Activated CD8-positive, alpha-beta memory T cell treated with anti-CD3 and anti-CD28 coated beads for 1 hour (primary cell): ENCODE measurements around the gene SAMD14.
"Not testable (repeated sequence)": the region's sequence is repeated elsewhere in the genome, so short reads cannot be mapped to it uniquely, and the experiment has no call there.

ENCODE experiments used
- DNase-seq, 2 donors: peaks; one replicate each; pipeline ENCODE4 v3.0.0-alpha.2; 2020; ENCODE audit warnings: low read depth in 1 of 2; ENCODE audit errors: extremely low read depth in 1 of 2

The SAMD14 gene

DNA sequence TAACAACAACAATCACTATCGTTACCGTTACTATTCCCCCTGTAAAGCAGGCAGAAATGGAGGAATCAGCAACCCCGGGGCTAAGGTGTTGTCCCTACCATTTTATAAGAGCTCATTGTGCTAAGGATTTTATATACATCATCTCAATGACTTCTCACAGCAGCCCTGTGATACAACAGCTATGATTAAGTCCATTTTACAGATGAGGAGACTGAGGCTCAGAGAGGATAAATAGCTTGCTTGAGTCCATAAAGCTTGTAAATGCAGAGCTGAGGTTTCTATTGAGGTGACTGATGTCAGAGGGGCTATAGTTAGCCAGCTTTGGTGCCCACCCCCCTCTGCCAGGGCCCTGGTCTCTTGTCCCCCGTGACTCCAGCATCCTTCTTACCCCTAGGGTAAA, 51.5 kb downstream of the SAMD14 start:
- no peak for DNase-seq

DNA sequence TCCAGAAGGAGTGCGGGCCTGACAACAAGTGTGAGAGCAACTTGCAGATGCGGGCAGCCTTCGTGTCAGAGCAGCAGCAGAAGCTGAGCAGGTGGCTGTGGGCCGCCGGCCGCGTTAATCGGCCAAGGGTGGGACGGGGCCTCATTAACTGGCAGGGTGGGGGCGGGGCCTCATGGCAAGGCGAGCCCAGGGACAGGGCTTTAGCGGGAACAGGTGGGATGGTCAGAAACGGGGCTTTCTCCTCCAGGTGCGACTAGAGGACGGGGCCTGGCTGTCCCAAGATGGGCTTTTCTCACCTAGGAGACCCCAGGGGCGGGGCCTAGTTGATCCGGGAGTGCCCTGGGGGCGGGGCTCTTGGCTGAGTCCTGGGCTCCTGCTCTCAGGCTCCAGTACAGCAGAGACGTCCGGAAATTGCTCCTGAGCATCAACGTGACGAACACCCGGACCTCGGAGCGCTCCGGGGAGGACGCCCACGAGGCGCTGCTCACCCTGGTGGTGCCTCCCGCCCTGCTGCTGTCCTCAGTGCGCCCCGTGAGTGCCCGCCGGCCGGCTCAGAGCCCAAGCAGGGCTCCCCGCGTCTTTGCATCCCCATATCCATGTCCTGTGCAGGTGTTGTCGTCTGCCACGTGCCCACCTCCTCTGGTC, 53.2 kb downstream of the SAMD14 start:
- DNase-seq: no peak

DNA sequence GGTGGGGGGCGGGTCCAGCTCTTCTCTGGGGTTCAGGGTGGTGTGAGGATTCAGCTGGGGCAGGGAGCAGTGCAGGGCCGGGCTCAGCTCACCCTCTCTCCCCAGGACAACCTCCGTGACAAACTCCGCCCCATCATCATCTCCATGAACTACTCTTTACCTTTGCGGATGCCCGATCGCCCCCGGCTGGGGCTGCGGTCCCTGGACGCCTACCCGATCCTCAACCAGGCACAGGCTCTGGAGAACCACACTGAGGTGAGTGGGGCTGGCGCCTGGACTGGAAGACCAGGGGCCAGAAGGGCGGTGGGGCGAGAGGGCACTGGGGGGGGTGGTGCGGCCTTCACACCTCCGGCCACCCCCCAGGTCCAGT, 53.8 kb downstream of the SAMD14 start:
- DNase-seq: no peak

DNA sequence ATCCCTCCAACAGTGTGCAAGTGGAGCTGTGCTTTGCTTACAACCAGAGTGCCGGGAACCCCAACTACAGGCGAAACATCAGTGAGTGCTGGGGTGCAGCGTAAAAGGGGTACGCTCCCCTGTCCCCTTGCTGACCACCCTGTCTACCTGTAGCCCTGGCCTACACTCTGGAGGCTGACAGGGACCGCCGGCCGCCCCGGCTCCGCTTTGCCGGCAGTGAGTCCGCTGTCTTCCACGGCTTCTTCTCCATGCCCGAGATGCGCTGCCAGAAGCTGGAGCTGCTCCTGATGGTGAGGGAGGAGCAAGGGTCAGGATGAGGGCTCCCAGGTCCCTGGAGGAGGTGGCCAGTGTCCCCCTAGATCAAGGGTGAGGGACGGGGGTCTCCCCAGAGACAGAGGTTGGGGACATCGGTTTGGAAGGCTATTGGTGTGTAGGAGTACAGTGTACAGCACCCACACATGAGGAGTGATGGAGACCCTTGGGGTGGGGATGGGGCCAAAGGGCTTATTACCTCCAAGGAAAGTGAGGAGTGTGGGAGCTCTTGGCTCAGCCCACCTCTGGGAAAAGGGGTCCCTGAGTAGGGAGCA, 54.4 kb downstream of the SAMD14 start:
- DNase-seq: no peak

DNA sequence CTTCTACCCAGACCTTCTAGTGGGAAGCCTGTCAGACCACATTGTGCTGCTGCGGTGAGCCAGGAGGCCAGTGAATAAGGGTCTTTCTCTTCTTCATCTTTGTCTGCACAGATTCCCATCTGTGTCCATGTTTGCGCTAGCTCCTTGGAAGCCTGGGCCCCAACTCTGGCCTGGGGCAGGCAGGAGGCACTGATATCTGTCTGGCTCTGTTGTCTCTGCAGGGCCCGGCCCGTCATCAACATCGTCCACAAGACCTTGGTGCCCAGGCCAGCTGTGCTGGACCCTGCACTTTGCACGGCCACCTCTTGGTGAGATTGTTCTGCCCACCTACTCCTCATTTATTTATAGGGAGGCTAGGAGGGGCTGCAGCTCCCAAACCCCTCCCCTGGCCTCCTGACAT, 55.7 kb downstream of the SAMD14 start:
- no peak for DNase-seq

DNA sequence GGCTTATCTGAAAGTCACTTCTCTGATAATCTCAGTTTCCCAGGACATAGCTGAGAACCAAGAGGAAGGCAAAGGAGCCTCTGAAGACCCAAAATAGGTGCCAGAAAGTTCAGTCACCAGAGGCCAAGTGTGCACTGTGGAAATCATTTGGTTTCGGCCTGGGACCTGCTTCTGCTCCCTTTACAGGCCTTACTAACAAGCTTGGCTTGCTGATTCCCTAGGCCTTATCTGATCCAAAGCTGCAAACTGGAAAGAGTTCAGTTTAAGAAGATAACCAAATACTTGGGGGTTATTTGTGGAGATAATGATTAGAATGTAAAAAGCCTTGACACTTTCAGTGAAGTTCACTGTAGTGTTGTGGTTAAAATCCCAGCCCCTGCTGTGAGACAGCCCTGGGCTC, 57.0 kb downstream of the SAMD14 start:
- DNase-seq: no peak

DNA sequence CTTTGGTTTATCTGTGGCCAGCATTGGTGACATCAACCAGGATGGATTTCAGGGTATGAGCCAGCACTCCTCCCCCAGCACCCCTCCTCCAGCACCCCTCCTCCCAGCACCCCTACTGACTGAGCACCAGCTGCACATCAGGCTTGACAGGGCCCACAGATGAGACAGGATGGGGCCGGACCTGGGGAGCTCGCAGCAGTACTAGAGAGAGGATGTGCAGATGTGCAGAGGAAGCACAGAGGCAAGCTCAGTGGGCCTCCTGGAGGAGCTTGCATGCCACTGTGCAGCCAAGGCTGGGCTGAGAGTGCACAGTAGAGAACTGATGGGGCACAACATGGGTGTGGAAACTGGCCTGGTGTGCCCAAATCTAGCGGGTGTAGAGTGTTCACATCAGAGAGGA, 57.8 kb downstream of the SAMD14 start:
- no peak for DNase-seq

DNA sequence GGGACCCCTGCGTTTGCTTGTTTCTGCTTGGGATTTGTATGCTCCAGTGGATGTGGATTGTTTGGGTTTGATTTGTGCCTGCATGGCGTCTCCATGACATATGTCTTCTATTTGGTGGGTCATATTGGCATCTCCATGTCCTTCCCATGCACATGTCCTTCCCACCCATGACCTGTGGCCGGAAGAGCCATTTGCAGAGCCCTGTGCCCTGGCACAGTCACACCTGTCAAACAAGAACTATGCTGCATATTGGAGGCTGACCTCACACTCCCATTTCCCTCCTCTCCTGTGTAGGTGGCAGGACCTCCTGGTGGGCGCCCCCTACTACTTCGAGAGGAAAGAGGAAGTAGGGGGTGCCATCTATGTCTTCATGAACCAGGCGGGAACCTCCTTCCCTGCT, 58.3 kb downstream of the SAMD14 start:
- DNase-seq: no peak

DNA sequence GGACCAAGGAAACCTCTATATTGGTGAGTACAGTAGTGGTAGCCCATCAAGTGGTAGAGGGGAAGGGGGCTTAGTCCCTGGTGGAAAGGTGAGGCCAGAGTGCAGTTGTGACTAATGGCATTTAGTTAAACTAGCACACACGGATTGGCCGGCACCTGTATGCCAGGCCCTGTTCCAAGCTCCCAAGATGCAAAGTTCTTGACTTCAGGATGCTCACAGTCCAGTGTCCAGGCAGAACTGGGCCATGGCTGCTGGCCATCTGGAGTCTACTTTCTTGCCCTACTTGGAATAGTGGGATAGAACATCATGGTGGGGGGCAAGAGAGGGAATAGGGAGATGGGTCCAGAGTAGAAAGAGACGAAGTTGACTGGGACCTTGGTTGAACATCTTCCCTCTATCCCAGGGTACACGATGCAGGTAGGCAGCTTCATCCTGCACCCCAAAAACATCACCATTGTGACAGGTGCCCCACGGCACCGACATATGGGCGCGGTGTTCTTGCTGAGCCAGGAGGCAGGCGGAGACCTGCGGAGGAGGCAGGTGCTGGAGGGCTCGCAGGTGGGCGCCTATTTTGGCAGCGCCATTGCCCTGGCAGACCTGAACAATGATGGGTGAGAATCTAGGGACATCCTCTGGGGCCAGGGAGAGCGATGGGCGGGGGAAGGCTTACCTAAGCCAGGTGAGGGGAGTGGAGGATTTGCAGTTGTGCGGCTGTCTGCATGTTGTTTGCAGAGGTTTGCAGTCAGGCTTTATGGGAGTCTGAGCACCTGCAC, 58.9 kb downstream of the SAMD14 start:
- no peak for DNase-seq

DNA sequence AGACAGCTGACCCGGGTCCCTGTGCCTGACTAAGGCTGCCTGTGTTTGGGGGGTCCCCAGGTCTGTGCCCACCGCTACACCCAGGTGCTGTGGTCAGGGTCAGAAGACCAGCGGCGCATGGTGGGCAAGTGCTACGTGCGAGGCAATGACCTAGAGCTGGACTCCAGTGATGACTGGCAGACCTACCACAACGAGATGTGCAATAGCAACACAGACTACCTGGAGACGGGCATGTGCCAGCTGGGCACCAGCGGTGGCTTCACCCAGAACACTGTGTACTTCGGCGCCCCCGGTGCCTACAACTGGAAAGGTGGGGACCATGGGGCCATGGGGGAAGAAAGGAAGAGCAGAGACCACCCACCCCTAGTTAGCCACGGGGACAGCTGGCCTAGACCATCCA, 62.0 kb downstream of the SAMD14 start:
- DNase-seq: no peak

DNA sequence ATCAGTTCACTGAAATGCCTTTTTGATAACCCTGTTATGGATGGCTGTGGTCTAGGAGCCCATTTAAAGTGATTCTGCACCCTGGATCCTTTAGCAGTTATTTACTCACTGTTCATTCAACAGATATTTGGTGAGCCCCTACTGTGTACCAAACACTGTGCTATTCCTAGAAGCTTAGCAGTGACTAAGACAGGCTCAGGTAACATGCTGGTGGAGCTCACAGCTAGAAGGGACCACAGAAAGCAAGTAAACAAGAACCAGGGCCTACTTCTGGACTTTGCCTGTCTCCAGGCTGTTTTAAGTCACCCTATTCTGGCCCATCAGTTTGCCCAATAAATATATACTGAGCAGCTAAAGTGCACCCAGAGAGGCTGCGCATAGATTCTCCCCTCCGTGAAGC, 63.0 kb downstream of the SAMD14 start:
- DNase-seq: no peak

DNA sequence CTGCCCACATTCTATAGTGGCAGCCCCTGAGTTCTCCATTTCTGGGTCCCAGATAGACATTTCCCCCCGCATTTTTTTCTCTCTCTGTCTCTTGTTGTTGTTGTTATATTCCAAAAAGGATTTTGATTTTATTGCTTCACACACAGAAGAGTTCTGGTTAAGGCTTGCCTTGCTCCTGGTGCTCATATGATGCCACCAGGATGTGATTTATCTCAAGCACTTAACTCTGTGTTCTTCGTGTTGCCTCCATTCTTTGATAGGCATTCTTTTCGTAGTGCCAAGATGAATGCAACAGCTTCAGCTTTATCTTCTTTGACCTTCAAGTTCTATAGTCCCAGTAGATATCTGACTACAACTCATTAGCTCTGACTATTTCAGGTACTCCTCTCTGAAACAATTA, 64.9 kb downstream of the SAMD14 start:
- no peak for DNase-seq

DNA sequence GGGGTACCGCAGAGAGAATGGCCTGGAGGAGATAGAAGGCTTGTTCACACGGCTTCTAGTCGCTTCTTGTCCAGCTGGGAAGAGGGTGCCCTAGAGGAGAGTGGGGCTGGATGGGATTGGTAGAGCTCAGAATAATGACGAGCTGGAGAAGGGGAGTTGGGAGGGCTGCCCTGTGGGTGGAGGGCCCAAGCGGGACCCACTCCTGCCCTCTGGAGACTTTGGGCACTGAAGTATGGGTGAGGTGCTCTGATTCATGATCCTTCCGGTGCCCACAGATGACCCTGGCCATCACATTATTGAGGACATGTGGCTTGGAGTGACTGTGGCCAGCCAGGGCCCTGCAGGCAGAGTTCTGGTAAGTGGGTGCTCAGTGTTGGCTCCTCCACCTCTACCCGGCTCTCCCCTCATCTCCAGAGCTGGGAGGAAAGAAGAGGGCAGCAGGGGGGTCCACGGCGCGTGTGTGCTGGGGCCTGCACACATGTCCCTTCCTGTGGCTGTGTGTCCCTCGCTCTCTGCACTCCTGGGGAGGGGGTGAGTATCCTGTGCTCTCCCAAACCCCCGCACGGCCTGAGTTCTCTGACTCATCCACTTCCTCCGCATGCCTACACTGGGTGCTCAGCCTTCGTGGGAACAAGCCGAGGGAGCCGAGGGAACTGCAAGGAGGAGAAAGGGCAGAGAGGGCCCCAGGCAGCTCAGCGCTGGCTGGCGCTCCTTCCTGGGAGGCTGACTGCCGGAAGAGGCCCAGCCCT, 65.5 kb downstream of the SAMD14 start:
- DNase-seq: no peak

DNA sequence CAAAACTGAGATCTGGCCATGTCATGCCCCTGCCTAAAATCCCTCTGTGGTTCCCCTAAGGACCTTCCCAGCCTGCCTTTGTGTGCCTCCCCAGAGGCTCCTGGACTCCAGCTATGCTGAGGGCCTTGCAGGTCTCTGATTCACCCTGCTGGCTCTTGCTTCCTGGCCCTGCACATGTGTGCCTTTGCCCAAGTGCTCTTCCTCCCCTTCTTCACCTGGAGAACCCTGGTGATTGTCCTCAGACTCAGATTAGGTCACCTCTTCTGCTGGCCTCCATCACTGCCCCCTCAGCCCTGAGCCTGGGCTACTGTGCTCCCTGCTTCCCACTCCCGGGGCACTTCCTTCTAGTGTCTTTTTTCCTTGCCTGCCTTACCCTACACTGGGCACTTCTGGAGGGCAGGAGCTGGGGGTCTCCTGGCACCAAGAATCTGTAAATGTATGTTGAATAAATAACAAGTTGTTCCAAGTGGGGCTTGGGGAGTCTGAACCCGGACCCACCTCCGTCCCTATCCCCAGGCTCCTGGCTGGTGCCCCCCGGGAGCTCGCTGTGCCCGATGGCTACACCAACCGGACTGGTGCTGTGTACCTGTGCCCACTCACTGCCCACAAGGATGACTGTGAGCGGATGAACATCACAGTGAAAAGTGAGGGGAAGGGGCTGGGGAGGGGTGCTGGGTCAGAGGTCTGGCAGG, 66.3 kb downstream of the SAMD14 start:
- DNase-seq: no peak

DNA sequence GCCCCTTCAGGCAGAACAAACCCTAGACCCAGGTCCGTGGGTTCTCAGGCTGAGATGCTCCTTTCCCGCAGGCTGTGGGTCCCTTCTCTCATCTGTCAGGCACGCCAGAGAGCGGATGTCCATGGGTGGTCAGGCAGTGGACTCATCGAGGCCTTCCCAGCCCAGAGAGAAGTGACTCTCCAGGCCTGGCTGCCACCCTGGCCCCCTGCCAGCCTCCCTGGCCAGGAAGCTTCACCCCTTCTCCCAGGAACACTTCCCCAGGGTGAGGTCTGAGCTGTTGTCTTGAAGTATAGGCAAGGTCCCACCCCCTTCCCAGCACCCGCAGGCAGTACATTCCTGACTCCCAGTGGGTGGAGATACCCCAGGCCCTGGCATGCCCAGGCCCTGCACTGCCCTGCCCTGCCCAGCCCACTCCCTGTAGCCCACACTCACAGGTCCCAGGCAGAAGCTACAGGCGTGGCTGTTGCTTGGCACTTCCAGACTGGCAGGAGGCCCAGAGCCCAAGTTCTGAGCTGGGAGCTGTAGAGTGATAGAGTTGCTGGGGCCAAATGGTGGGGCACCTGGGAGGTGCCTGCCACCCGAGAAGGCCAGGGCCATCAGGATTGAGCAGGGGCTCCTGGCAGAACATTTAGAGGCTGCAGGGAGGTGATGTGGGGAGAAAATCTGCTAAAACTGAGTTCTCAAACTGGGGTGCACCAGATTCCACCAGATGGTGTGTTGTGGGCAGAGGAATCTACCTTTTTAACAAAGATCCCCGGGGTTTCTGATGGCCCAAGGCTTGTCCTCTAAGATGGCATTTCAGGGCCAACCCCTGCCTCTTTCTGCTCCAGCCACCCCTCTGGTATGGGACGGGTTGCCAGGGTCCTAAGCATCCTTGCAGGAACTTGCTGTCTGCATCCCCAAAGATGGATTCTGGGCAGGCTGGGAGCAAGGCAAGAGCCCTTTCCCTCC, 67.4 kb downstream of the SAMD14 start:
- no peak for DNase-seq

DNA sequence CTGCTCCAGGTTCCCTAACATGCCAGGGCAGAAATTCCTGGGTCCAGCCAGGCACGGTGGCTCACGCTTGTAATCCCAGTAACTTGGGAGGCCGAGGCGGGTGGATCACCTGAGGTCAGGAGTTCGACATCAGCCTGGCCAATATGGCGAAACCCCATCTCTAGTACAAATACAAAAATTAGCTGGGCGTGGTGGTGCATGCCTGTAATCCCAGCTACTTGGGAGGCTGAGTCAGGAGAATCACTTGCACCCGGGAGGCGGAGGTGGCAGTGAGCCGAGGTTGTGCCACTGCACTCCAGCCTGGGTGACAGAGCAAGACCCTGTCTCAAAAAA, 68.3 kb downstream of the SAMD14 start:
- DNase-seq: not testable (repeated sequence)

DNA sequence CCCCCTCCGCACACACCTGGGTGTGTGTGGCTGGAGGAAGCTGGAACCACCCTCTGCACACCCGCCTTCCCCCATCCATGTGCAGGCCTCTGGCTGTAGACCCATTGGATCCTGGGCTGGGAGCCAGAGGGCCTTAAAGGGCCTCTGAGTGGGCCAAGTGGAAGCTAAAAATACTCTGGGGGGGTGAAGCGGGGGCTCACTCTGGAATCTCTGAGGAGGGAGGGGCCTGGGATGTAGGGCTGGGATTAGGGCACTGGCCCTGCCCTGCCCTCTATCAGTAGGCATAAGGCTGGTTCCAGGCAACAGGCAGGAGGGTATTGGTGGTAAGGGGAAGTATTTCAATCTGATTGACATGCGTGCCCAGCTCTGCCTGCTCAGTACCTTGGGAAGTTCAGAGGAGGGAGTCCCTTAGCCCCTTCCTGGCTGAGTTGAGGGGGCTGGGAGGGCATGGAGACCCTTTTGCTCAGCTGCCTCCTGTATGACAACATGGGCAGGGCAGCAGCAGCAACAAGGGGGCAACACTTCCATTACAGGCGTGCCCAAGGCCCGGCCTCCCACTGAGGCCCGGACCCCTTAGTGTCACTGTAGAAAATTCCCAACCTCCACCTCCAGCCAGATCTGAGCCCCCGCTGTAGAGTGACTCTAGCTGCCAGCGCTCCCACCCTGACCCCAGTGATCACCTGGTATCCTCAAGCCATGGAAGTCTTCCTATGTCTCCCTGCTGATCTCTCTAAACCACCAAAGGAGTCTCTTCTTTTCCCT, 68.8 kb downstream of the SAMD14 start:
- DNase-seq: no peak
